Osteocyte (in vitro differentiated cells): Measurements from ENCODE around the gene APOC3. TPM values are rescaled to one million over a fixed set of nuclear protein-coding genes. Genes with fewer than 3 reads are reported as not detected.

ENCODE experiments used
- DNase-seq: peaks from one replicate; pipeline ENCODE4 v3.0.0; 2021; ENCODE audit warnings: mixed read lengths; ENCODE audit not compliant: unreplicated experiment; ENCODE audit errors: extremely low spot score
- H3K27ac Mint-ChIP-seq: one replicate; pipeline ENCODE4 v1.8.0; 2021; ENCODE audit warnings: mild to moderate bottlenecking, mixed read lengths; ENCODE audit not compliant: unreplicated experiment
- H3K27me3 Mint-ChIP-seq: one replicate; pipeline ENCODE4 v1.8.0; 2021; ENCODE audit warnings: mixed read lengths; ENCODE audit not compliant: unreplicated experiment
- H3K36me3 Mint-ChIP-seq: one replicate; pipeline ENCODE4 v1.8.0; 2021; ENCODE audit warnings: mixed read lengths; ENCODE audit not compliant: unreplicated experiment
- H3K4me1 Mint-ChIP-seq: one replicate; pipeline ENCODE4 v1.8.0; 2021; ENCODE audit warnings: mixed read lengths; ENCODE audit not compliant: unreplicated experiment
- H3K4me3 Mint-ChIP-seq: one replicate; pipeline ENCODE4 v1.8.0; 2021; ENCODE audit warnings: mild to moderate bottlenecking, moderate library complexity, mixed read lengths; ENCODE audit not compliant: unreplicated experiment
- H3K9me3 Mint-ChIP-seq: one replicate; pipeline ENCODE4 v1.8.0; 2021; ENCODE audit warnings: mixed read lengths; ENCODE audit not compliant: unreplicated experiment
- CTCF ChIP-seq: fragments of 200-600 bp; sonication (generic); IDR thresholded peaks from 2 replicates; pipeline ENCODE4 v1.5.0; 2021; ENCODE audit warnings: antibody characterized with exemption, mild to moderate bottlenecking, moderate library complexity
- total RNA-seq: library from RNA; stranded (reverse); gene quantifications from 2 replicates; pipeline ENCODE4 v1.2.1, GENCODE V29; 2021

Gene APOC3
- total RNA-seq, 1 donor from 2014 or later = not detected

- no peak overlapping the region for H3K4me3 Mint-ChIP-seq
- H3K27me3 Mint-ChIP-seq = peaks cover 32% of the 10 kb centered on the region
- H3K27ac Mint-ChIP-seq = no peak overlapping the region
Measured at GRCh38 chr11:116811194-116811593, 18.5 kb upstream of the APOC3 start.

GRCh38 chr11:116812109-116812508, 17.6 kb upstream of the APOC3 start:
- H3K27me3 Mint-ChIP-seq = peaks cover 29% of the 10 kb centered on the region
- H3K36me3 Mint-ChIP-seq = no peaks in the 10 kb centered on the region
- no peak for TF ChIP-seq CTCF
- no peak overlapping the region for H3K4me3 Mint-ChIP-seq
- no peak overlapping the region for H3K27ac Mint-ChIP-seq
- H3K4me1 Mint-ChIP-seq = no peaks in the 10 kb centered on the region
- peaks cover 3% of the 10 kb centered on the region for H3K9me3 Mint-ChIP-seq
- DNase-seq = no peak

More at GRCh38 chr11:116811194-116811593, 18.5 kb upstream of the APOC3 start:
- Mint-ChIP-seq H3K9me3 (peaks cover 3% of the 10 kb centered on the region), H3K36me3 (no peaks in the 10 kb centered on the region), H3K4me1 (no peaks in the 10 kb centered on the region)
- no peak for DNase-seq
- TF ChIP-seq CTCF = no peak

- no peaks in the 10 kb centered on the region for H3K4me1 Mint-ChIP-seq
- no peak overlapping the region for H3K4me3 Mint-ChIP-seq
- no peak for TF ChIP-seq CTCF
- no peaks in the 10 kb centered on the region for H3K36me3 Mint-ChIP-seq
- no peak overlapping the region for H3K27ac Mint-ChIP-seq
- no peak for DNase-seq
- H3K9me3 Mint-ChIP-seq = peaks cover 3% of the 10 kb centered on the region
- H3K27me3 Mint-ChIP-seq = peaks cover 23% of the 10 kb centered on the region
Measured at GRCh38 chr11:116813170-116813569, 16.5 kb upstream of the APOC3 start.

- no peak for TF ChIP-seq CTCF
- peaks cover 22% of the 10 kb centered on the region for H3K27me3 Mint-ChIP-seq
- H3K4me1 Mint-ChIP-seq = no peaks in the 10 kb centered on the region
- H3K9me3 Mint-ChIP-seq = peaks cover 3% of the 10 kb centered on the region
- DNase-seq = no peak
- no peak overlapping the region for H3K27ac Mint-ChIP-seq
- H3K36me3 Mint-ChIP-seq = no peaks in the 10 kb centered on the region
- no peak overlapping the region for H3K4me3 Mint-ChIP-seq
Measured at GRCh38 chr11:116813781-116814471, 15.8 kb upstream of the APOC3 start.

GRCh38 chr11:116814502-116814901, 15.2 kb upstream of the APOC3 start:
- H3K4me1 Mint-ChIP-seq = no peaks in the 10 kb centered on the region
- H3K27ac Mint-ChIP-seq = no peak overlapping the region
- peaks cover 22% of the 10 kb centered on the region for H3K27me3 Mint-ChIP-seq
- peaks cover 3% of the 10 kb centered on the region for H3K9me3 Mint-ChIP-seq
- no peak for TF ChIP-seq CTCF
- no peak overlapping the region for H3K4me3 Mint-ChIP-seq
- H3K36me3 Mint-ChIP-seq = no peaks in the 10 kb centered on the region
- no peak for DNase-seq
